ENCODE measurements around the gene STRA6.

Gene STRA6

GRCh38 chr15:74227968-74228722, 25.6 kb upstream of the STRA6 start:
- DNase-seq = peak; percentile 58 to 90

- no peak for DNase-seq
Observed at GRCh38 chr15:74226761-74227540, 24.4 kb upstream of the STRA6 start.

DNA sequence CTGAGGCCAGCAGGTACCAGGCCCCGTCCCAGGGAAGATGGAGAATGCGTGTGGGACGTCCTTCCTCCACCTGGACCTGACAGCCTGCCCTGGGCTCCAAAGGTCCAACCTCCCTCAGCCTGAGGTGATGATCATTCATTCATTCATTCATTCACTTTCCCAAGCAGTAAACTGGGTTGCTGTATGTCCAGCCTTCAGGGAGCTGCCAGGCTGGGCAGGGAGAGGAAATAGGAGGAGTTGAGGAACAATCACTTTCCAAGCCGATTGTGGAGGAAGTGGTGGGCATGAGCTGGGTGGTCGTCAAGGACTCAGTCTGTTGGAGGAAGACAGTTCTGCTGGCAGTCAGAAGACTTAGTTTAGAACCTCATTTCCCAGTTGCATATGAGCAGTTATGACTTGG, 23.3 kb upstream of the STRA6 start:
- no peak for DNase-seq

- DNase-seq = no peak
Observed at GRCh38 chr15:74222240-74223119, 19.9 kb upstream of the STRA6 start.

DNA sequence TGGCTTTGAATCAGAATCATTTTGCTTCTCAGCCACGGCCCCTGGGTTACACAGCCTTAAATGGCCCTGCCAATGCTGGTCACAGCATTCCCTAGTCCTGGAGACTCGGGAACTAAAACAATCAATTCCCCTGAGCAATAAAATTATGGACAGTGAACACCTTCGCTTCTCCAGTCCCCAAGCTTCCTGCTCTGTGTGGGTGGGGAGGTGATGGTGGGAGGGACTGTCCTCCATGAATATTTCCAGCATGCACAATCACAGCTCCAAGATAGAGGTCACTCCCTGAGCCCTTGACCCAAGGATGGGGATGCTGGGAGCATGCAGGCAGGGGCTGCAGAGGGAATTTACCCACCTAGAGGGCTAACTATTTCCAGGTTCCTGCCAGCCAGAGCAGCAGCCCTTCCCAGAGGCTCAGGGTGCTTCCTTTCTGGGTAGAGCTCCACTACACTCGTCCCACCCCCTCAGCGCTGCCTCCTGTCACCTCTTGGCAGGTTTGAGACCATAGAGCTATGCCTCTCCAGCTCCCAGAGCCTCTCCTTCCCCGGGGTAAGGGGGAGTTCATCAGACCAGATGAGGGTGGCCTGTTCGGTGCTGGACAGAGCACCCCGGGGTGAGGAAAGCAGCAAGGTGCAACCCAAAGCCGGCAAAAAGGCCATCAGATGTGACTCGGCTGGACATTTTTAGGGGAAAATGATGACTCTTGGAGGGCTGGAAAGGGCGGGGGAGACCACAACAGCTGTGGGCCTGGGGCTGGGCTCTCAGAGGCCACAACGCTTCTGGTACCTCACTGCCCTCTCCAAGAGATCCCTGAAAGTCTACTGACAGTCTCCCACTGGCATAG, 19.0 kb upstream of the STRA6 start:
- DNase-seq = no peak

GRCh38 chr15:74220475-74221248, 18.1 kb upstream of the STRA6 start:
- peak; percentile 49 to 67 for DNase-seq

GRCh38 chr15:74217907-74218885, 15.6 kb upstream of the STRA6 start:
- DNase-seq = peak in 1 of 2 experiments; percentile 23

- DNase-seq = no peak
Observed at GRCh38 chr15:74216949-74217348, 14.4 kb upstream of the STRA6 start.

- DNase-seq = no peak
Observed at GRCh38 chr15:74215958-74216357, 13.4 kb upstream of the STRA6 start.

- no peak for DNase-seq
Observed at GRCh38 chr15:74214324-74215021, 11.9 kb upstream of the STRA6 start.

DNA sequence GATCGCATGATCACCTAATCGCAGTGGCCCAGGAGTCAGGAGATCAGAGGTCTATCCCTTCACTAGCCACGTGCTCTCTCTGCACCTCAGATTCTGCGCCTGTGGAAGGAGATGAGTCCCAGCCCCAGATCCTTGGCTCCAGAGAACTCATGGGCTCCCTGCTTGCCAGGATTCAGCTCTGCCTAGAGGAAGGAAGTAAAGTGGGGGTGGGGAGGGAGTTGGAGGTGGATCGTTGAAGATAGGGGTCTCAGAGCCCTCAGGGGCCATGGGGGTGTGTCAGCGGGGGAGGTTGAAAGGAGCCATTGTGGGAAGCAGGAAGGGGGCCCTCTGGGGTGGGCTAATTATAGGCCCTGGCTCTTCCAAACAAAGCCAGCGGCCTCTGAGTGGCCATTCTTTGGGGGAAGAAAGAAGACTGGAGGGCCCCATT, 11.3 kb upstream of the STRA6 start:
- no peak for DNase-seq

DNA sequence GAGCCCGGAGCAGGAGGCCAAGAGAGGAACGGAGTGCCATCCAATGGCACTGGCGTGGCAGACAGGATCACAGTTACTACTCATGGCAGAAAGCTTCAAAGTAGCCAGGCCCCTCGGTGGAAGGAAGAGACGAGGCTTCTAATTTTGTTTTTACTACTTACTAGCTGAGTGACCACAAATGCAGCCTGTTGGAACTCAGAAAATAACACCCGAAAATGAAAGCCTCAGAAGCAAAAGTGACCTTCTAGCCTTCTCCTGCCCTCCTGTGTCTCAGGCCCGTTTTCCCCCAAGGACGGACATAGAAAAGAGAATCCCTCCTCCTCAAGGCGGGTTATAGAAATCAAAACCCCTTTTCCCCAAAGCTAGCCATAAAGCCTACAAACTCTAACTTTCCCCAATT, 9.9 kb upstream of the STRA6 start:
- no peak for DNase-seq

GRCh38 chr15:74211656-74212055, 9.1 kb upstream of the STRA6 start:
- no peak for DNase-seq

- DNase-seq = no peak
Observed at GRCh38 chr15:74210729-74211128, 8.1 kb upstream of the STRA6 start.

- DNase-seq = no peak
Observed at GRCh38 chr15:74209997-74210671, 7.5 kb upstream of the STRA6 start.

DNA sequence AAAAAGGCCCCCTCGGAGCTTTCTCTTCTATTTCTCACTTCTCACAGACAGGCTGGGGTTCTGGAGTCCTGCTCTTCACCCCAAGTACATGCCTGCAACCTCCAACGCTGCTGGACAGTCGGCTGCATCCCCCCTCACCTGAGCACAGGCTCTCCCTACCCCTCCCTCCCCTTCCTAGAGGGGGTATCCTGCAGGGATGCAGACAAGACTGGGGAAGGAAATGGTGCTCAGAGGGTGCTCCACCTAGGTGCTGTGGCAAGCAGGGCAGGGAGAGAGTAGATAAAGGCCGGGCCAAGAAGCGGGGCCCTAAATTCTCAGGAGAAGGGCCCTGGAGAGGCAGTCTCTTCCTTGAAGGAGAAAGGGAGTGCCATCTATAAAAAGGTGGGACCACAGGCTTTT, 7.0 kb upstream of the STRA6 start:
- DNase-seq = no peak

DNA sequence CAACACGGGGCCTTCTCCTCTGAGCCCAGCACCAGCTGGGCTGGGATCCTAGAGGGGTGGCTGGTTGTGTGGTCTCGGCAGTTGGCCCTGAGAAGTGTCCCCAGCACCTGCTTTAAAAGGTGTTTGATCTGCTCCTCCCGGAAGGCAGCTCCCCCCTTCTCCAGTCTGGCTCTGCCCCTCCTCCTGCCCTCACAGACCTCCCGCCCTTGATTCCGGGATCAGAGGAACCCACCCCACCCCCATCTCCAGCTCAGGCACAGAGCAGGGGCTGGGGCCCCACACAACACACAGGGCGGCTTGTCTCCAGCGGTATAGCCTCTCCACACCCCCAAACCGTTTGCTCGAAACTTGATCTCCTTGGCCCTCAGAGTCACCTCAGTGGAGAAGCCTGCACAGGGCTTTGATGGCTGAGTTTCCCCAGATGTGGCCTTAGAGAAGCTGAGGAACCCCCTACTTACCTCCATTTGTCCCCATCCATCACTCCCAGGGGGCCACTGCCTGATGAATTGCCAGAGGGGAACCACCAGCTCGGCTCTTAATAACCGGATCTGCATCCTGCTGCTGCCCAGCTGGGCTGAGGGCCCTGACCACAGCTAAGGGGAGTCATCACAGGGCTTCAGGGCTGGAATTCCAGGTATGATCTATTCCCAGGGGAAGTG, 6.4 kb upstream of the STRA6 start:
- DNase-seq = no peak

- DNase-seq = no peak
Observed at GRCh38 chr15:74208496-74208895, 5.9 kb upstream of the STRA6 start.

All from NCI-H187 (cell line).